HCT116 (cell line): ENCODE results near the gene SPATA16. TPM values are rescaled to one million over a fixed set of nuclear protein-coding genes. Genes with fewer than 3 reads are reported as not detected.

Source experiments
- ATAC-seq: fragments of 200-7000 bp; cut with Tn5 transposase; 2 replicates; pipeline ENCODE4 v1.9.1; 2020; ENCODE audit warnings: mild to moderate bottlenecking, moderate library complexity
- BruUV-seq: library from RNA; stranded (reverse); fragments of 400-500 nt; replicated peaks from 2 replicates; lab custom pipeline; 2021; lab: Mats Ljungman, UMichigan
- CTCF ChIA-PET: fragments of 300-600 bp; sonication (Branson Sonifier 250); formaldehyde crosslinking; loops from one replicate; lab custom pipeline; 2021; ENCODE audit warnings: antibody characterized with exemption; lab: Charles Lee
- POLR2A ChIA-PET: fragments of 300-600, 350-600 bp; sonication (Branson Sonifier 250); formaldehyde crosslinking; loops from one replicate; lab custom pipeline; 2021; ENCODE audit warnings: antibody characterized with exemption; lab: Charles Lee
- RAD21 ChIA-PET, 2 experiments: fragments of 300-600 bp; sonication (Branson Sonifier 250); formaldehyde crosslinking; loops; one replicate each; lab custom pipeline; 2023; ENCODE audit warnings: low total read pairs in 2 of 2; ENCODE audit not compliant: uncharacterized antibody in 2 of 2, unreplicated experiment in 2 of 2, low non-redundant PET in 1 of 2; lab: Charles Lee
- DNase-seq: peaks from one replicate; pipeline ENCODE4 v3.0.0-alpha.2; 2010; ENCODE audit warnings: low read depth, low spot score
- H2AFZ ChIP-seq: fragments of 200-600 bp; shearing (Covaris generic), sonication (generic); 2 replicates; pipeline ENCODE4 v1.6.1; 2017; ENCODE audit warnings: low read depth, mixed run types, mixed read lengths, antibody characterized with exemption, low read length; ENCODE audit not compliant: poor library complexity, severe bottlenecking
- H3K27ac ChIP-seq: 2 replicates; pipeline ENCODE4 v1.5.1; 2012; ENCODE audit warnings: low read depth, low read length
- H3K27me3 ChIP-seq: fragments of 200-600 bp; sonication (generic); 2 replicates; pipeline ENCODE4 v1.6.1; 2016; ENCODE audit warnings: mixed run types, low read length, mixed read lengths; ENCODE audit not compliant: insufficient read depth
- H3K36me3 ChIP-seq, 2 experiments: fragments of 200-500 bp in 1 of 2; fragments of 200-600 bp in 1 of 2; sonication (Bioruptor generic) in 1 of 2; sonication (generic) in 1 of 2; 2 replicates each; pipeline versions ENCODE4 v1.5.1 to v1.6.1; 2014 to 2016; ENCODE audit warnings: low read length in 2 of 2, inconsistent platforms in 1 of 2, mixed read lengths in 1 of 2, mixed run types in 1 of 2; ENCODE audit not compliant: insufficient read depth in 2 of 2, control insufficient read depth in 1 of 2
- H3K4me1 ChIP-seq, 2 experiments: fragments of 200-600 bp in 1 of 2; sonication (generic) in 1 of 2; 2 replicates each; pipeline versions ENCODE4 v1.5.1 to v1.6.1; 2012 to 2017; ENCODE audit warnings: low read length in 2 of 2, inconsistent platforms in 1 of 2, mild to moderate bottlenecking in 1 of 2, mixed read lengths in 1 of 2, mixed run types in 1 of 2, moderate library complexity in 1 of 2; ENCODE audit not compliant: insufficient read depth in 2 of 2, control insufficient read depth in 1 of 2
- H3K4me2 ChIP-seq: fragments of 200-600 bp; sonication (generic); 2 replicates; pipeline ENCODE4 v1.6.1; 2017; ENCODE audit warnings: mixed run types, low read length, mixed read lengths
- H3K4me3 ChIP-seq, 2 experiments: fragments of 200-600 bp in 1 of 2; sonication (generic) in 1 of 2; replicated peaks in 1 of 2; 2 replicates each; pipeline ENCODE4 v1.5.1; 2011 to 2016; ENCODE audit warnings: low read length in 2 of 2, control low read depth in 1 of 2, low read depth in 1 of 2, mild to moderate bottlenecking in 1 of 2, mixed read lengths in 1 of 2, mixed run types in 1 of 2
- H3K79me2 ChIP-seq: fragments of 200-600 bp; sonication (generic); 2 replicates; pipeline ENCODE4 v1.6.1; 2017; ENCODE audit warnings: mild to moderate bottlenecking, mixed run types, low read length, moderate library complexity, mixed read lengths; ENCODE audit not compliant: insufficient read depth
- H3K9ac ChIP-seq: fragments of 200-600 bp; sonication (generic); 2 replicates; pipeline ENCODE4 v1.6.1; 2016; ENCODE audit warnings: low read length, mixed read lengths
- H3K9me2 ChIP-seq: fragments of 200-600 bp; sonication (generic), shearing (Covaris generic); 2 replicates; pipeline ENCODE4 v1.6.1; 2017; ENCODE audit warnings: mixed run types, mild to moderate bottlenecking, moderate library complexity; ENCODE audit not compliant: insufficient read depth
- H3K9me3 ChIP-seq, 2 experiments: fragments of 200-500 bp in 1 of 2; fragments of 200-600 bp in 1 of 2; sonication (Bioruptor generic) in 1 of 2; sonication (generic) in 1 of 2; 2 replicates each; pipeline ENCODE4 v1.6.1; 2014 to 2017; ENCODE audit warnings: low read length in 2 of 2, mixed read lengths in 2 of 2, inconsistent platforms in 1 of 2, low read depth in 1 of 2, mild to moderate bottlenecking in 1 of 2, mixed run types in 1 of 2, moderate library complexity in 1 of 2; ENCODE audit not compliant: control insufficient read depth in 1 of 2, insufficient read depth in 1 of 2
- H4K20me1 ChIP-seq: fragments of 200-600 bp; sonication (generic), shearing (Covaris generic); 2 replicates; pipeline ENCODE4 v1.6.1; 2017; ENCODE audit warnings: mixed run types, mild to moderate bottlenecking, moderate library complexity; ENCODE audit not compliant: insufficient read depth
- ATF3 ChIP-seq: IDR thresholded peaks from 2 replicates; pipeline ENCODE4 v1.6.1; 2012
- CBX3 ChIP-seq: IDR thresholded peaks from 2 replicates; pipeline ENCODE4 v1.6.1; 2012; ENCODE audit warnings: low read depth
- CEBPB ChIP-seq: IDR thresholded peaks from 2 replicates; pipeline ENCODE4 v1.6.1; 2012; ENCODE audit warnings: low read depth
- EGR1 ChIP-seq: IDR thresholded peaks from 2 replicates; pipeline ENCODE4 v1.6.1; 2012; ENCODE audit warnings: low read depth
- ELF1 ChIP-seq: IDR thresholded peaks from 2 replicates; pipeline ENCODE4 v1.6.1; 2012; ENCODE audit warnings: low read depth, borderline replicate concordance
- EZH2phosphoT487 ChIP-seq: fragments of 200-600 bp; IDR thresholded peaks from 2 replicates; pipeline ENCODE4 v1.6.1; 2018; ENCODE audit warnings: antibody characterized with exemption, borderline replicate concordance
- FOSL1 ChIP-seq: IDR thresholded peaks from 2 replicates; pipeline ENCODE4 v1.6.1; 2012; ENCODE audit warnings: low read depth
- JUND ChIP-seq: IDR thresholded peaks from 2 replicates; pipeline ENCODE4 v1.6.1; 2012
- MAX ChIP-seq: IDR thresholded peaks from 2 replicates; pipeline ENCODE4 v1.6.1; 2012
- POLR2A ChIP-seq: IDR thresholded peaks from 2 replicates; pipeline ENCODE4 v1.7.0; 2011; ENCODE audit warnings: borderline replicate concordance; ENCODE audit not compliant: insufficient read depth, insufficient read length; ENCODE audit errors: extremely low read depth
- POLR2AphosphoS5 ChIP-seq: IDR thresholded peaks from 2 replicates; pipeline ENCODE4 v1.6.1; 2011; ENCODE audit warnings: mild to moderate bottlenecking, low read depth, low read length, moderate library complexity
- REST ChIP-seq: IDR thresholded peaks from 2 replicates; pipeline ENCODE4 v1.6.1; 2012; ENCODE audit warnings: low read depth
- SIN3A ChIP-seq: IDR thresholded peaks from 2 replicates; pipeline ENCODE4 v1.6.1; 2012; ENCODE audit warnings: low read depth
- SP1 ChIP-seq: IDR thresholded peaks from 2 replicates; pipeline ENCODE4 v1.6.1; 2012; ENCODE audit warnings: low read depth
- SRF ChIP-seq: IDR thresholded peaks from 2 replicates; pipeline ENCODE4 v1.6.1; 2012; ENCODE audit warnings: low read depth
- TCF7L2 ChIP-seq: IDR thresholded peaks from 2 replicates; pipeline ENCODE4 v1.7.0; 2011; ENCODE audit warnings: borderline replicate concordance, inconsistent platforms; ENCODE audit not compliant: insufficient read depth, insufficient read length; ENCODE audit errors: extremely low read depth
- YY1 ChIP-seq: IDR thresholded peaks from 2 replicates; pipeline ENCODE4 v1.6.1; 2011; ENCODE audit warnings: low read length, low read depth, moderate library complexity, mild to moderate bottlenecking; ENCODE audit not compliant: insufficient replicate concordance; ENCODE audit errors: extremely low read depth
- ZBTB33 ChIP-seq: IDR thresholded peaks from 2 replicates; pipeline ENCODE4 v1.6.1; 2011; ENCODE audit warnings: mild to moderate bottlenecking, low read length, moderate library complexity; ENCODE audit not compliant: insufficient replicate concordance; ENCODE audit errors: extremely low read depth
- ZFX ChIP-seq: fragments of 450-650 bp; IDR thresholded peaks from 2 replicates; pipeline ENCODE4 v1.6.1; 2017
- ZNF274 ChIP-seq: fragments of 200-500 bp; sonication (Bioruptor generic); IDR thresholded peaks from 2 replicates; pipeline ENCODE4 v1.6.1; 2014; ENCODE audit warnings: mild to moderate bottlenecking, low read depth, low read length, inconsistent platforms
- intact Hi-C: fragments of 100-400 bp; cut with micrococcal nuclease; formaldehyde crosslinking; loops from 2 replicates; pipeline ENCODE4 v1.10.0; 2022
- total RNA-seq: library from RNA; stranded (reverse); gene quantifications from one replicate; pipeline ENCODE4 v1.2.1, GENCODE V29; 2021; ENCODE audit not compliant: unreplicated experiment

Gene SPATA16
- total RNA-seq, 1 experiment from 2014 or later = not detected

- Histone ChIP-seq H3K79me2 (no peaks in the 10 kb centered on the region), H4K20me1 (no peaks in the 10 kb centered on the region), H3K9ac (no peak overlapping the region), H3K4me1 (no peaks in the 10 kb centered on the region), H3K36me3 (no peaks in the 10 kb centered on the region), H3K27me3 (no peaks in the 10 kb centered on the region), H3K27ac (no peak overlapping the region), H2AFZ (no peak overlapping the region), H3K4me3 (no peak overlapping the region), H3K4me2 (no peak overlapping the region), H3K9me3 (no peaks in the 10 kb centered on the region), H3K9me2 (no peaks in the 10 kb centered on the region)
- intact Hi-C loops = no loop called here
- DNase-seq (no peak), ATAC-seq (no peak)
- no TSS peak for BruUV-seq
- no peak for TF ChIP-seq REST
- no peak for TF ChIP-seq POLR2AphosphoS5
- TF ChIP-seq MAX = no peak
- no peak for TF ChIP-seq SRF
- TF ChIP-seq SP1 = no peak
- TF ChIP-seq TCF7L2 = no peak
- TF ChIP-seq YY1 = no peak
- TF ChIP-seq ATF3 = no peak
- no peak for TF ChIP-seq SIN3A
- no peak for TF ChIP-seq CEBPB
- no peak for TF ChIP-seq JUND
- TF ChIP-seq EGR1 = no peak
- no peak for TF ChIP-seq ZBTB33
- TF ChIP-seq EZH2phosphoT487 = no peak
- no peak for TF ChIP-seq FOSL1
- TF ChIP-seq ZNF274 = no peak
- no peak for TF ChIP-seq ELF1
- no peak for TF ChIP-seq ZFX
- TF ChIP-seq CBX3 = no peak
- no peak for TF ChIP-seq POLR2A
- RAD21 ChIA-PET = no interaction called here
- CTCF ChIA-PET = no interaction called here
- POLR2A ChIA-PET = no interaction called here
Observed at GRCh38 chr3:172929451-172929850, 211.6 kb downstream of the SPATA16 start.
